GM21529 (cell line): Measurements from ENCODE around the gene NDST4.
A peak's percentile ranks its signal among the peaks of the same experiment; 100 is the strongest.

Source experiments
- ATAC-seq: cut with Tn5 transposase; IDR thresholded peaks from one replicate; pipeline ENCODE4 v1.9.1; 2021; ENCODE audit not compliant: unreplicated experiment

Gene NDST4

DNA sequence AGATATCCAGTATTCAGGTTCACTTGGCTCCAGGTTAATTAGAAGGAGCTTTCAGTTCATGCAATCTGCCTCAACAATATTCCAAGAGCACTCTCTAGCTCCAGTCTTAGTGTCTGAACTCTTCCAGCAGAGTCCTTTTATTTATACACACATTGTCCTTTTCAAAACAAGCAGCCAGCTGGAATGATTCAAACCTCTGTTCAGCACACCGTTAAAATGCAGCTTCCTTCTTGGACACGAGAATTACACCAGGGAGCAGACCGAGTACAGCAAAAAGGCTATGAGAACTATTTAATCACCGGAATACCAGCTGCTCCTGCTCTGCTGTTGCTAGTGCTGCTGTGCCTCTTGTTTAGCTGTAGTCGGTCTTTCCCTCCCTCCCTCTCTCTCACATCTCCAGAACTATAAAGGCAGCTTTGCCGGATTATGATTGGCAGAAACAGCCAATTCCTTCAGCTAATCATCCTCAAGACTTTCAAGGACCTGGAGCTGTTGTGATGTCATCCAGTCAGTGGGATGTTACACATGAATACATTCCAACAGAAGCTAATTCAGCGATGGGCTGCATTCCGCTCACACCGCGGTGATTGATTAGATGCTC lies at the start of gene NDST4:
Gene NDST4 (minus strand): TSS at position 115 of the 601 bp plus-strand sequence. CDS start 36,584 bp downstream, outside the sequence.
- ATAC-seq = no peak

DNA sequence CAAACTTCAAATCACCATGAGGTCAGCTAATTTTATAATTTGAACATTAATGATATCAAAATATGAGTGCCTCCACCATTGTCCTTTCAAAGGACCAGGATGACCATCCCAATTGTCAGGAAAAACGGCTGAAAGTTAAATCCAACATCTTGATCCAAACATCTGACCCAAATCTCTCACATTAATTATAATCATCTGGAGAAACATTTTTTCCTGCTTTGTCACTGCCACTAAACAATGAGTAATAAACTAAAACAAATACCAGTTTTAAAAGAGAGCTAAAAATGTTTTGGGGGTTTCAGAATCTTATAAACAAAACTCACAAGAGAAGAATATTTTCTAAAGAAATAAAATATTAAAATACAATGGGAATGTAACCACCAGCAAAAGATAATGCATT lies 45.7 kb upstream of the NDST4 start:
- ATAC-seq = no peak

DNA sequence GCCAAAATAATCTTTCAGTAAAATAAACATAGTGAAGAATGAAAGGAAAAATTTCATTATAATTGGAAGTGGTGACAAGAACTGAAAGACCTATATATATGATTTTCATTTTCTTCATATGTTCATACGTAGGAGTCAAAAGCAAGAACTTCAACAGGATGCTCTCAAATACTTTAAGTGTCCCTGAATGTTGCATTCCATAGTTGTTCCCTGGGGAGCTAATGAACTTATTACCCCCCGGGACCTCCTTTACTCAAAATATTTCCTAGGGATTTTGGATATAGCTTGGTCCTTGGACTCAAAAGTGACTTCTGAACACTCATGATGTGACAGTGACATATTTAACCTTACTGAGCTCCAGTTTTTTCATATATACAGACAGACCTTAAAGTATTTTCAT lies 44.9 kb upstream of the NDST4 start:
- no peak for ATAC-seq

DNA sequence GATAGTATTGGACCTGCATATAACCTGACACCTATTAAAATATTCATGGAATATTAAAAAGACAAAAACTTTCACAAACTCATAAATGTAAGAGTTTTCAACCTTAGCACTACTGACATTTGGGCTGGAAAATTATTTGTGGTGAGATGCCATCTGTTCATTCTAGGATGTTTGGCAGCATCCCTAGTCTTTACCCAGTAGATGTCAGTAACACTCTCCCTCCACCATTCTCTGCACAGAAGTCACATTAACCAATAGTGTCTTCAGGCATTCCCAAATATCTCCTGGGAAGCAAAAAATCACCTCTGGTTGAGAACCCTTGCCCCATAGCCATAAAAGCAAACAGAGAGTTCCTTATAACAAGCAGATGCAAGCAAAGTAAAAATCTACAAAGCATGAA lies 41.4 kb upstream of the NDST4 start:
- ATAC-seq = no peak

DNA sequence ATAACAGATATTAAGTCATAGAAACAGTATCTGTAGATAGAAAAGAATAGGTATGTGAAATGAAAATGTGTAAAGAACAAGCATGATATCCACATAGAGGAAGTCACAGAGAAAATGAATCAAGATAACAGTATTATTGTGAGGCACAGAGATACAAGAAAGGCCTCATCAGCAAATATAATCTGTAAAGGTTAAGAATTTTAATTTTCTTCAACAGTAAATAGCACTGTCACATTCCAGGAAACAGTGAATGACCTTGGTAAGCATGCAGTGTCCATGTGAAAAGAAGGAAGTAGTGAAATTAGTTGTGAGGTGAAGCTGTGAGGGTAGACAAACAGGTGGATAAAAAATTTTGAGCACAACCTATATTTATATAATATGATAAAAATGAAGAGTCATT lies 39.5 kb upstream of the NDST4 start:
- no peak for ATAC-seq

DNA sequence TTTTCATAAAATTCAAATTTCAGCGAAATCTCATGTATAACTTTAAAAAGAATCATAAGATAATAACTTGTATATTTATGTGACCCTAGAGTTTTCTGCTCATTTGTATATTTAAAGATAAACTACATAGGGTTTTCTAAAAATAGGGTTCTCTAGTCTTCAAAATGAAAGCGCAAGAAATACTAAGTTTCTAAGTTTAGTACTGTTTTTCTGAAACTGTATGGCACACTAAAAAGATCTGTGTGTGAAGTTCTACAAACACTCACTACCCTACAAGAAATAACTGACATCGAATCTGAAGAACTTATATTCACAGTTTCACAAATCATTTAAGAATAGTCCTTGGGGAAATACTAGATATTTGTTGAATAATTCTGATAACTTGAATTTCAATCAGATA lies 38.7 kb upstream of the NDST4 start:
- ATAC-seq = peak; percentile 72

DNA sequence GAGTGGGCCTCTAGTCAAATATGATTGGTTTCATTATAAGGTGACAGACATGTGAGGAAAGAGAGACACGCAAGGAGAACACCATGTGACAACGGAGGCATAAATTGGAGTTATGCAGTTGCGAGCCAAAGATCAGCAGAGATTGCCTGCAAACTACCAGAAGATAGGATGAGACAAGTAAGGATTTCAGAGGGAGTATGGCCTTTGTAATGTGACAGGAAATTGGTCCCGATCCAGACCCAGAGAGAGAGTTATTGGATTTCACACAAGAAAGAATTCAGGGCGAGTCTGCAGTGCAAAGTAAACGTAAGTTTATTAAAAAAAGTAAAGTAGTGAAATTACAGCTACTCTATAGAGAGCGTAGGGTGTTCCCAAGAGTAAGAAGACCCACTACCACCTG lies 35.7 kb upstream of the NDST4 start:
- ATAC-seq = no peak

DNA sequence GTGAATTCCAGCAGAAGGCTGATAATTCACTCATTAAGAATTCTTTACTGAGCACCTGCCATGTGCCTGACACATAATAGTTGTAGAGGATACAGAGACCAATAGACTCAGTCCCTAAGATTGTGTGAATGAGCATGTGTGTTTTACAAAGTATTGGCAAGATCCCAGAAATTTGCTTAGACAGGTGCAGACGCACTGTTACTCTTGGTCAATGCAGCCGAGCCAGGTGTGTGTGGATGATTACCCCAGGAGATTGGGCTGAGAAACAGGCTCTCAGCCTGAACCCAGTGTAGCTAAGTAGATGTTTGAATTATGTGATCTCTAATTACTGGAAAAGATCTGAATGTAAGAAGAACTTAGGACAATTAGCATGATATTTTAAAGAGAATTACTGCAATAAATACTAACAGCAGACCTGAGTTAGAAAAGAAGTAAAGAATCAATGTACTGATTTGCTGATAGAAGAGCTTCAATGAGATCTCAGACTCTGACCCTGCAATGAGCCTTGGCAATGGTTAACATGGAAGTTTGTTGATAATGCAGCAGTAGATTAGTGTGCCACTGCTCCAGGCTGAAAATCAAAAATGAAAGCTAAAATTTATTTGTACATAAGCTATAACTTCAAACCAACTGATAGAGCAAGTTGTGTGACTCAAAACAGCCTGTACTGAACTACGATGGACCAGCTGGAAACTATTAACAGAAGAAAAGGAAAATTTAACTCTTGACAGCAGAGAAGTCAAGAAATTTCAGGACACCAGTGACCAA lies 32.2 kb upstream of the NDST4 start:
- ATAC-seq = no peak

DNA sequence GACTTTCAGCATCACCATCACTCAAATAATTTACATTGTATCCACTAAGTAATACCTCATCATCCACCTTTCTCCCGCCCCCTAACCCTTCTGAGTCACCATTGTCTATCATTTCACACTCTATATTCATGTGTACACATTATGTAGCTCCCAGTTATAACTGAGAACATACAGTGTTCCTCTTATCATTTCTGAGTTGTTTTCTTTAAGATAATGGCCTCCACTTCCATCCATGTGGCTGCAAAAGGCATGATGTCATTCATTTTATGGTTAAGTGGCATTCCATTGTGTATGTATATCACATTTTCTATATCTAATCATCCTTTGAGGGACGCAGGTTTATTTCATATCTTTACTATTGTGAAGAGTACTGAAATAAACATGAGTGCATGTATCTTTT lies 14.6 kb upstream of the NDST4 start:
- ATAC-seq = no peak

DNA sequence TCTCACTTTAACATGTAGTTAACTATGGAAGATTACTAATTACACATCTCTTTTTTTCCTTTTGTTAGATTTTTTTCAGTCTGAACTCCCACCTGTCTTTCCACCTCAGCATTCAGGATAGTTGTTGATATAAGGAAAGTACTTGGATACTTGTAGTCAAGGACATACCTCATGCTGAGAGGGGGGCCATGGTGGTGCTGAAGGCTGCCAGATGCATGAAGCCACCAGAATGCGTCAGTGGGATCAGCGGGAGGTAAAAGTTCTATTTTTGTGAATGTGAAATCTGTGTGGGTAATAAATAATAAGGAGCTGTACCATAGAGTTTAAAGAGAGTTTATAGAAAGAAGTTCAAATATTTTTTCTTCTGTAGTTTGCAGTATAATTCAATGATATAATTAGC lies 13.1 kb upstream of the NDST4 start:
- no peak for ATAC-seq

DNA sequence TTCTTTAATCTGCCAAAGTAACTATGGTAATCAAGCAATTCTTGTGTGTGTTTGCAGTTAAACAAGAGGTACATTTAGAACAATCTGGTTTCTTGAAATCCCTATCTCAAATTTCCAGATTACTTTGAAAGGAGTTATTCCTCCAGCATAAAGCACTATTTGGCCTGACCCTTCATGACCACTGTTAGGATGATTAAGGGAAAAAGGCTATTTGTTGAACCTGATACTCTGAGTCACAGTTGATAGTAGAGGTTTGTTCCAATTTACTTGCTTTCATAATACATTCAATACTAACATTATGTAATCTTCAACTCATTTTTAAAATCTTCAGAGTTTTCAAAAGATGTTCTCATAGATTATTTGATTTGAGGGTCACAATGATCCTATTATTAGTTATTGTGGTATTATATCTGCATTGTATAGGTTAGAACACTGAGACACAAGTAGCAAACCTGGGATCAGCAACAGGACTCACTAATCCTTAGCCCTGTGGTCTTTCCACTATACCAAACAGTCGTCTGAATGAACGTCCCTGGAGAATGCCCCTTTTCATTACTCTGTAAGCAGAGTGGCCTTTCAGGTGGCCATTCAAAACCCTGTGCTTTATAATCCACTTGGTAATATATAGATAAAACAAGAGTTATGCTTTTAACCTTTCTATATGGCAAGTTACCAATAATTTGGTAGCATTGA lies 8.1 kb upstream of the NDST4 start:
- no peak for ATAC-seq

DNA sequence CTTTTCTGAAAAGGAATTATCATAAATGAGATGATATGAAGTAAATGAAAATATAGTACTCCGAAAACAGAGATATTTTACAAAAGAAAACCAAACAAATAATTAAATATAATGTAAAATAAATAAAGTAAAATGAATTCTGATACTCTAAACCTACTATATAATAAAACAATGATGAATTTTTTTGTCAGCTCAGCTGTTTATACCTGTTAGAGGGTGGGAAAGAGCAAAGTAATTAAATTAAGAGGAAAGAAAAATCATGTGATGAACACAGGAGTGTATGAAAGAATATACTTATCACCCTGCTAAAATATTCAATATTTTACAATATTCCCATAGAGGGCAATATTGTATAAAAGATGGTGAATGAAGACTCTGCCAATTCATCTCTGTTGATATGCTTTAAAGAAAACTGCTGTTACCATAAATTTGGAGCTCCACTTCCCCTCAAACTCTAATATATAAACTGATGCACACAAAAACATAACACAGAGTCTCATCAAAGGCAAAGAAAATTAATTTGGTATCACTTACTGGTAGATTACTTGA lies 6.5 kb upstream of the NDST4 start:
- ATAC-seq = no peak

DNA sequence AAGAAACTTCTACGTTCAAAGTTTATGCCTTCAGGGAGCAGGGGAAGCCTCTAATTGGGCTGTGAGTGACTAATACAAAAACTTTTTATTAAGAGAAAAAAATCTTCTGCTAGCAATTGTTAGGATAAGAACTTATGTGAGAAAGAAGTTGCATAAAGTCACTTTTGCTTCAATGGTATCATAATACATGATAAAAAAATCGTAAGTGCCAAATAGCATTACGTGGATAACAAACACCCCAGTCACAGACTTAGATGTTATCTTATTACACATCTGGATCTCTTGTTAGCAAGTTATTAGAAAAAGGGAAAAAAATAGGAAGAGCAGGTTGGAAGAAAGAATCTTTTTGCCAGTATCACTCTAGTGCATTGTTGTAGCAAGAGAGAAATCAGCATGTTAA lies 4.2 kb upstream of the NDST4 start:
- ATAC-seq = no peak

DNA sequence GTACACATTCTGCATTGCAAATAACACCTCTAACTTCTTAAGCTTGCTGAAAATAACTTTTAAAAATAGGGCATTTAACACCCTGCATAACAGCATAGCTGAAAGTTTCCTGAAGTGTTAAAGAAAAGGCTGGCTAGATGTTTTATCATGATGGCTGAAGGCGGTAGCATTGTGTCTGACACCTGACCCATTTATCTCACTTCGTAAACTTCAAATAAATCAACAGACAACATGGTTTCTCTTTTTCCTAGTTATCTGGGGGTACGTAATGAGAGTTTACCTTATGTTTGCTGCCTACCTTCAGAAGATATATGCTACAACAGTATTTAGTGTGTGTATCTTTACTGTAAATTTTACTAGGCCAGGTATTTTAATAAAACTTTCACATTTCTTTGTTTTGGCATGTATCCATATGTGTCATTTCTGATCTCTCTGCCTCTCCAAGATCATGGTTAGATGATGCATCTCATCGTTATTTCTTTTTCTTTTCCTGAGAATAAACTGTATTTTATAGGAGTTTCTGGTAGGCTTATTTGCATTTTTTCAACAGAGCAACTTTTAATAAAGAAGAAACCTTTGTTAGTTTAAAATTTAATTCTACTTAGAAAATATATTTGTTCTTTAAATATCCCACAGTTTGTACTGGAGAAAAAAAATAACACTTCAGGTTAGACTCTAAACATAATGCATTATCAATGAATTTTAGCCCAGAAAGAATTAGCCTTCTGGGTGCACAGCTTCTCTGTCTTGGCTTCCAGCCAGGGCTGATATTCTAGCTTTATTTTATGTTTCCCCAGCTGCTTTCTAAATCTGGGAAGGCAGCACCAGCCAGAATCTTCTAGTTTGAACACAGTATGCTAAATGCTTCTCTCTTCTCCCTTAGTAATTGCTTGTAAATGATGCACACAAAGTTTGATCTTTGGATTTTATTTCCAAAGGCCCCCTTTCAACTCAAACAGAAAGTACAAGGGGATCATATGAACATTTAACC lies 2.9 kb downstream of the NDST4 start:
- ATAC-seq = no peak

DNA sequence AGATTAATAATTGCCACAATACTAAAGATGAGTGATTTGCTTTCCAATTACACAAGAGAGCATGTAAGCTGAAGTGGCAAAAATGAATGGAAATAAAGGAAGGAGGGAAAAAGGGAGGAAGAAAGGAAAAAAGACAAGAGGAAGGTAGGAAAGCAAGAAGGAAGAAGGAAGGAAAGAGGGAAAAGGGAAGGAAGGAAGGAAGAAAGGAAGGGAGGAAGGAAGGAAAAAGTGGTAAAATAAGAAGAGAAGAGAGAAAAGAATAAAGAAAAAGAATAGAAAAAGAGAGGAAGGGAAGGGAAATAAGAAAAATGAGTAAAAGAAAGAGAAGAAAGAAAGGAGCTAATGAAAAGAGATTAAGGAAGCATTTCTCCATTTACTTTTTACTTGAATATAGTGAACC lies 4.6 kb downstream of the NDST4 start:
- no peak for ATAC-seq

DNA sequence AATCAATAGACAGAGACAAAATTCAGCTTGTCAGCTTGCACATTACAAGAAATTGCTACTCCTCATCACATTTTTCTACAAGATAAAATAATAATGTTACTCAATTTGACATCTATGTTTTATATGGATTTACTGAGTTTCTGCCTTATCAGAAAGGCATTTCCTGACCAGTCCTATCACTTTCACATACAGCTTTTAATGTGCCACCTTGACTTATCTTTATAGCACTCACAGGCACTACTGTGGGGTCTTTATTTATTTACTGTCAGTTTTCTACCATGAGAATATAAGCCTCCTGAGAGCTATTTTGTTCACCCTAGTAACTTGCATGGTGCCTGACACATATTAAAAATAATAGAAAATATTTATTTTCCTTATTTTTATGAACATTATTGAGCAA lies 6.0 kb downstream of the NDST4 start:
- no peak for ATAC-seq

DNA sequence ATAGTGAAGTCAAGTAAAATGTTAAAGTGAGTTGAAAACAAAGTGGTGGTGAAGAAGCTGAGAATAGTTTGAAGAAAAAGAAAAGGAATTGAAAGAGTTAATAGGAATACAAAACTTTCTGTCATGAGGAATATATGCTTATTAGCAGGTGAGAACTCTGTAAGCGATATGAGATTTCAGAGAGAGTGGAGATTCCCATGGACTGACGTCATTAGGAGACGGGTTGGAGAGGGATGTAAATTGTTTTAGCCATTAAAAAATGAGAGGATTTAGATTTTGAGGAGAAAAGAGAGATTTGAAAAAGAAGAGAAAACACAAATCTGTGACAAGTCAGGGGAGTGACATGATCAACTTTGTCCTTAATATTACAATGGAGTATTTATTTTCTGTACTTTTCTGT lies 11.7 kb downstream of the NDST4 start:
- no peak for ATAC-seq

DNA sequence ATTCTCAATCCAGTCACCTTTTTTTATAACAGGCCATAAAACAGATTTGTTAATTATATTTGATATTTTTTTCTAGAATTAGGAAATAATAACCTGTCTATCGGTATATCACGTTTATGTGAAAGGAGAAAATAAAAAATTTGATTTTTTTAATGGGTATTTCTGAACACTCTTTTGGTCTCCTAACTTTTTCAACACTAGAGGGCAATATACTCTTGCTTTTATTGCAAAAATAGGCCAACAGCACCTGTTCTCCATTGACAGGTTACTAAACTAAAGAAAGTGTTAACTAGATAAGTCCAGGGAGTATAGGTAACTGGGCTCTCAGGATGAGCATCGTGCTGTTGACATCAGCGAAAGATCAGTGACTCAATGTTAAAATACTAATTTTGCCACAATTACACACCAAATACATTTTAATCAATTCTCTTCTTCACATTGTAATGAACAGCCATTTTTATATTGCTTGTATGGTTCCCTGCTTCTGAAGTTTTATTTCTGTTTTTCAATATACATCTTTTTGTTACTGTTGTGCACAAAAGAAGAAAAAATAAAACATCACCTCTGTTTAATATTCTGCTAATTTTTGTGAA lies 22.8 kb downstream of the NDST4 start:
- peak; percentile 86 for ATAC-seq

DNA sequence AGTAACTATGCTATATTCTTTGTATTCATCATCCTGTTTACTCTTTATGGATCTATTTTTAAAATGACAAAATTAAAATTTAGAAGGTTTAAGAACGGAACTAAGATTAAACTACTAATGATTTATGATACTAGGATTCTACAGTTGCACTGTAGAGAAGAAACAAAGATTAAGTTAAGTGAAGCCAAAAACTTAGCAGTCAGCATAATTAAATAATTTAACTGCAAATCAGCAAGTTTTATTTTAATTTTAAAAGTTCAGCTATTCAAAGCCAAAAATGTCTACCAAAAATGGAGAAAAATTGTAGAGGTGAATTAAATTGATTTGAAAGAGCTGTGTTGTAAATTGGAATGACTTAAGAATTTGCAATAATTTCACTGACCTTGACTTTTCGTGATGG lies 30.8 kb downstream of the NDST4 start:
- ATAC-seq = no peak

DNA sequence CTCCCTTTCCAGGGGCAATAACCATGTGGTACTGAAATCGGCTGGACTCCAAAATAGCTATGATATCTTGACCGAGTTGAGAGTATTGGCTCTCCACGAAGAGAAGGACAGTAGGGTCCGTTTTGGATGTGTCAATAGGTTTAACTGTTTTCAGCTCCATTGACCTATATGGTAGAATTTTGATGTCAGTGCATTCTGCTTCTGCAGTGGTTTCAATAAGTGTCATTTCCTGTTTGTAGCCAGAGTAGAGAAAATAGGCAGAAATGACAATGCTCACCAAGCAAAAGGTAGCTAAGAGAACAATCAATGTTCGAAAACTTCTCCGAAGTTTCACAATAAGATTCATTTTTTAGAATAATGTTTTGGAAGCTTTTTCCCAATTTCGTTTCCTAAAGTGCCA lies 36.7 kb downstream of the NDST4 start:
- no peak for ATAC-seq
